Mesendoderm (in vitro differentiated cells): Measurements from ENCODE around the gene KDR.
A peak's percentile ranks its signal among the peaks of the same experiment; 100 is the strongest.

ENCODE experiments used
- DNase-seq: peaks from one replicate; pipeline ENCODE4 v3.0.0; 2013
- H2AK5ac ChIP-seq: 2 replicates; pipeline ENCODE4 v1.6.1; 2013; ENCODE audit warnings: low read length, inconsistent platforms
- H2BK120ac ChIP-seq: 2 replicates; pipeline ENCODE4 v1.6.1; 2013; ENCODE audit warnings: low read depth, mild to moderate bottlenecking, low read length, moderate library complexity, mixed read lengths
- H2BK15ac ChIP-seq: replicated peaks from 2 replicates; pipeline ENCODE4 v1.6.1; 2013; ENCODE audit warnings: low read depth, mild to moderate bottlenecking, moderate library complexity
- H2BK5ac ChIP-seq: 2 replicates; pipeline ENCODE4 v1.6.1; 2013; ENCODE audit warnings: low read length, inconsistent platforms
- H3K18ac ChIP-seq: 2 replicates; pipeline ENCODE4 v1.6.1; 2013; ENCODE audit warnings: mild to moderate bottlenecking, low read length, mixed read lengths
- H3K23ac ChIP-seq: one replicate; pipeline ENCODE4 v1.6.1; 2013; ENCODE audit warnings: low read length
- H3K27ac ChIP-seq: 2 replicates; pipeline ENCODE4 v1.5.1; 2013; ENCODE audit warnings: low read depth, mild to moderate bottlenecking, inconsistent platforms, low read length, moderate library complexity
- H3K27me3 ChIP-seq: 2 replicates; pipeline ENCODE4 v1.6.1; 2013; ENCODE audit warnings: low read length, control low read depth, mild to moderate bottlenecking, inconsistent platforms; ENCODE audit not compliant: insufficient read depth, poor library complexity
- H3K36me3 ChIP-seq: 2 replicates; pipeline ENCODE4 v1.6.1; 2013; ENCODE audit warnings: low read length, inconsistent platforms; ENCODE audit not compliant: control insufficient read depth, insufficient read depth
- H3K4ac ChIP-seq: one replicate; pipeline ENCODE4 v1.6.1; 2013; ENCODE audit warnings: low read depth, mild to moderate bottlenecking, low read length, moderate library complexity
- H3K4me1 ChIP-seq: 2 replicates; pipeline ENCODE4 v1.6.1; 2013; ENCODE audit warnings: low read depth, low read length, inconsistent platforms; ENCODE audit not compliant: control insufficient read depth
- H3K4me2 ChIP-seq: 2 replicates; pipeline ENCODE4 v1.6.1; 2013; ENCODE audit warnings: low read length
- H3K4me3 ChIP-seq: 2 replicates; pipeline ENCODE4 v1.5.1; 2013; ENCODE audit warnings: mild to moderate bottlenecking, low read length
- H3K56ac ChIP-seq: one replicate; pipeline ENCODE4 v1.6.1; 2013; ENCODE audit warnings: low read length
- H3K79me1 ChIP-seq: 2 replicates; pipeline ENCODE4 v1.6.1; 2013; ENCODE audit warnings: low read length, inconsistent platforms
- H3K79me2 ChIP-seq: 2 replicates; pipeline ENCODE4 v1.6.1; 2013; ENCODE audit warnings: mild to moderate bottlenecking, low read length; ENCODE audit not compliant: control insufficient read depth, insufficient read depth
- H3K9ac ChIP-seq: 2 replicates; pipeline ENCODE4 v1.6.1; 2013; ENCODE audit warnings: low read length, inconsistent platforms
- H4K5ac ChIP-seq: one replicate; pipeline ENCODE4 v1.6.1; 2013; ENCODE audit warnings: low read length
- H4K8ac ChIP-seq: one replicate; pipeline ENCODE4 v1.6.1; 2013; ENCODE audit warnings: low read depth, mild to moderate bottlenecking, control low read depth, low read length, moderate library complexity
- WGBS: extraction: QIAGEN DNeasy Blood & Tissue Kit; methylation state at CpG from one replicate; pipeline ENCODE4 v1.1.7; 2013; ENCODE audit warnings: low lambda C conversion rate, missing lambda C conversion rate; ENCODE audit not compliant: insufficient coverage; ENCODE audit errors: extremely low coverage; 5-methylcytosine and 5-hydroxymethylcytosine counted together

Gene KDR

DNA sequence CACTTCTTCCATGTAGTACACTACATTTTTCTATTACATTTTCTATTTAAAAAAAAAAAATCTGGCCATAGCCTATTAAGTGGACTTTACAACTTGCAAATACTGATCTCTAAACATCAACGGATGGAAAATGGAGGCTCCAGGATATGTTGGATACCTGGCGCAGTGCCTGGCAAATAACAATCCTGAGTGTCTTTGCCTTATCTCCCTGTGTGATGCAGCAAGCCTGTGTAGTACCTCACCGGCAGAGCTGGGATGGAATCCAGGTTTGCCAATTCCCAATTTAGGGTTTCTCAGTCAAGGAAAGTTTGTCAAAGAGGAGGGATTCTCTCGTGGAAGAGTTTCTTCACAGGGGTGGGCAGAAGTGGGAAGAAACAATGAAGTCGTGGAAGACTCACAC is 93.2 kb downstream of the KDR start:
- Histone ChIP-seq H3K4me1 (peaks cover 7% of the 10 kb centered on the region), H2BK15ac (no peak overlapping the region), H3K27me3 (no peaks in the 10 kb centered on the region), H3K18ac (no peak overlapping the region), H3K4me2 (no peak overlapping the region), H3K27ac (no peak overlapping the region), H3K79me2 (no peaks in the 10 kb centered on the region), H3K36me3 (no peaks in the 10 kb centered on the region), H3K9ac (no peak overlapping the region), H3K4ac (no peak overlapping the region), H2AK5ac (no peak overlapping the region), H2BK120ac (no peak overlapping the region), H4K8ac (no peak overlapping the region), H2BK5ac (no peak overlapping the region), H3K4me3 (no peak overlapping the region), H4K5ac (no peak overlapping the region), H3K23ac (no peak overlapping the region), H3K79me1 (no peaks in the 10 kb centered on the region), H3K56ac (peak overlapping the region; percentile 28)
- WGBS, result no CpG with 5 or more reads among the region's 5 CpGs
- DNase-seq, result no peak

DNA sequence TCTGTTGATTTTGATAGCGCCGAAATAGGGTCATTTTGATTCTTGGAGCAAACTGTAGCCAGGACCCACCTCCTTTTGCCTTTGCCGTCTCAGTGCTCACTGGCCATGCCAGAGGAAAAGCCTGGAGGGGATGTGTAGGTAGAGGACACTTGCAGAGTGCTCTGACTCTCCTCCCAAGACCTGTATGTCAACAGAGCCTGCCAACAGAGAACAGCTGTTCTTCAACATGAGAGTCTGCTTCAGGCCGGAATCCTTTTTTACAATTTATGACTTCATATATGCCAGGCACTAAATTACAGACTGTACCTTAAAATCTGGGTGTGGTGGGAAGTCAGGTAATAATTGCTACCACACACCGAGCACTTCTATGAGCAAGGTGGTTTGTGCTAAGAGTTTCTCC is 94.2 kb downstream of the KDR start:
- Histone ChIP-seq H2AK5ac (no peak overlapping the region), H3K9ac (no peak overlapping the region), H3K4me2 (no peak overlapping the region), H3K23ac (no peak overlapping the region), H3K36me3 (no peaks in the 10 kb centered on the region), H3K27me3 (no peaks in the 10 kb centered on the region), H2BK5ac (no peak overlapping the region), H3K27ac (no peak overlapping the region), H3K18ac (no peak overlapping the region), H4K8ac (no peak overlapping the region), H4K5ac (no peak overlapping the region), H3K4me3 (no peak overlapping the region), H2BK120ac (no peak overlapping the region), H2BK15ac (no peak overlapping the region), H3K4ac (no peak overlapping the region), H3K4me1 (peaks cover 7% of the 10 kb centered on the region), H3K79me2 (no peaks in the 10 kb centered on the region), H3K56ac (no peak overlapping the region), H3K79me1 (no peaks in the 10 kb centered on the region)
- no CpG with 5 or more reads among the region's 5 CpGs for WGBS
- no peak for DNase-seq

DNA sequence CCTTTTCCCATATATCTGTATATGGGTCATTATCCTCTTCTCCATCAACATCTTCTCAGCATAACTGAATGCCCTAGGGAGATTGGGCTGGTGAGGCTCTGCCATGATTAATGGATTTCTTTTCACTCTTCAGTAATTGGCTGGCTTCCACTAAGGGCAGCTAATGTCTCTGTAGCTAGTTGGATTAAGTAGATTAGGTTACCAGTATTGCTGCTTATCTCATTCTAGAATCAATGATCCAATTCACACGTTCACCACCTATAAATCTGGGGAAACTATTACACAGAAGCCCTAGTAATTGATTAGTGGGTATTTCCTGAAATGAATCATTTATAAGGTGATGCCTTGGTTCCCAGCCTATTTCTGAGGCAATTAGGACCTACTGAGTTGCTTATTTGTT is 94.8 kb downstream of the KDR start:
- Histone ChIP-seq H3K56ac (no peak overlapping the region), H3K23ac (no peak overlapping the region), H2BK120ac (no peak overlapping the region), H3K9ac (no peak overlapping the region), H3K4me3 (no peak overlapping the region), H3K36me3 (no peaks in the 10 kb centered on the region), H3K27ac (no peak overlapping the region), H4K8ac (no peak overlapping the region), H3K4ac (no peak overlapping the region), H3K4me1 (peaks cover 7% of the 10 kb centered on the region), H4K5ac (no peak overlapping the region), H2AK5ac (no peak overlapping the region), H2BK15ac (no peak overlapping the region), H3K79me2 (no peaks in the 10 kb centered on the region), H3K79me1 (no peaks in the 10 kb centered on the region), H3K27me3 (no peaks in the 10 kb centered on the region), H3K18ac (no peak overlapping the region), H3K4me2 (no peak overlapping the region), H2BK5ac (no peak overlapping the region)
- peak; percentile 47 for DNase-seq
- no CpG with 5 or more reads among the region's 1 CpG for WGBS

- DNase-seq, result no peak
- H3K23ac ChIP-seq, result no peak overlapping the region
- no peak overlapping the region for H3K18ac ChIP-seq
- H2BK5ac ChIP-seq, result no peak overlapping the region
- H4K5ac ChIP-seq, result no peak overlapping the region
- no peak overlapping the region for H3K4ac ChIP-seq
- no peak overlapping the region for H3K4me3 ChIP-seq
- H2BK15ac ChIP-seq, result no peak overlapping the region
- no peaks in the 10 kb centered on the region for H3K27me3 ChIP-seq
- no CpG with 5 or more reads among the region's 5 CpGs for WGBS
- H3K4me2 ChIP-seq, result no peak overlapping the region
- H4K8ac ChIP-seq, result no peak overlapping the region
- no peaks in the 10 kb centered on the region for H3K79me2 ChIP-seq
- no peak overlapping the region for H2BK120ac ChIP-seq
- no peak overlapping the region for H2AK5ac ChIP-seq
- H3K56ac ChIP-seq, result no peak overlapping the region
- H3K79me1 ChIP-seq, result no peaks in the 10 kb centered on the region
- H3K27ac ChIP-seq, result no peak overlapping the region
- H3K9ac ChIP-seq, result no peak overlapping the region
- H3K36me3 ChIP-seq, result no peaks in the 10 kb centered on the region
- H3K4me1 ChIP-seq, result peaks cover 7% of the 10 kb centered on the region
These were observed 95.4 kb downstream of the KDR start for GRCh38 chr4:55029821-55030503.

DNA sequence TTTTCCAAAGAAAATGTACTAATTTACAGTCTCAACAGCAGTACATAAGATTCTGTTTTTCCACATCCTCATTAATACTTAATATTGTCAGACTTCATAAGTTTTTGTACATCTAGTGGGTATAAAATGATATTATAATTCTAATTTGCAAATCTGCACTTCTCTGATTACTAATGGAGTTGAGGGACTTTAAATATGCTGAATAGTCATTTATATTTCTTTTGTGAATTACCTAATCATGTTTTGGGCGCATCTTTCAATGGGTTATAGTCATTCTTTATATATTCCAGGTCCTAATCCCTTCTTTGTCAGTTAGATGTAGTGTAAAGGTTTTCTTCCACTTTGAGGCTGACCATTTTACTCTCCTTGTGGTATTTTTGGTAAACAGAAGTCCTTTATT is 96.1 kb downstream of the KDR start:
- H3K4ac ChIP-seq, result no peak overlapping the region
- H2AK5ac ChIP-seq, result no peak overlapping the region
- no peak overlapping the region for H2BK120ac ChIP-seq
- WGBS, result no CpG with 5 or more reads among the region's 1 CpG
- H3K27ac ChIP-seq, result no peak overlapping the region
- H3K56ac ChIP-seq, result no peak overlapping the region
- H3K4me2 ChIP-seq, result no peak overlapping the region
- no peak overlapping the region for H3K9ac ChIP-seq
- H2BK5ac ChIP-seq, result no peak overlapping the region
- no peaks in the 10 kb centered on the region for H3K36me3 ChIP-seq
- H3K27me3 ChIP-seq, result no peaks in the 10 kb centered on the region
- no peak overlapping the region for H3K4me3 ChIP-seq
- H3K4me1 ChIP-seq, result peaks cover 7% of the 10 kb centered on the region
- H3K79me2 ChIP-seq, result no peaks in the 10 kb centered on the region
- H3K79me1 ChIP-seq, result no peaks in the 10 kb centered on the region
- H3K18ac ChIP-seq, result no peak overlapping the region
- no peak overlapping the region for H2BK15ac ChIP-seq
- no peak overlapping the region for H3K23ac ChIP-seq
- DNase-seq, result no peak
- no peak overlapping the region for H4K5ac ChIP-seq
- no peak overlapping the region for H4K8ac ChIP-seq
